Myocyte (in vitro differentiated cells): ENCODE data around the gene ASMTL. TPM values are rescaled to one million over a fixed set of nuclear protein-coding genes. Genes with fewer than 3 reads are reported as not detected.
"Not testable (repeated sequence)": the region's sequence is repeated elsewhere in the genome, so short reads cannot be mapped to it uniquely, and the experiment has no call there.

Experiments
- DNase-seq: peaks from one replicate; pipeline ENCODE4 v3.0.0-alpha.2; 2012; ENCODE audit warnings: low read depth
- total RNA-seq: library from RNA; depleted of rRNA; stranded (reverse); fragments of >200 nt; gene quantifications from 2 replicates; pipeline ENCODE4 v1.2.3, GENCODE V29; 2014

Gene ASMTL
- total RNA-seq, 1 donor from 2014 or later: 18.8 TPM

GRCh38 chrX:1483843-1484637 lies 31.3 kb upstream of the ASMTL start:
- DNase-seq: no peak

- not testable (repeated sequence) for DNase-seq
Measured at GRCh38 chrX:1482530-1482928, 29.8 kb upstream of the ASMTL start.

- DNase-seq: peak; percentile 69
Measured at GRCh38 chrX:1481636-1482529, 29.2 kb upstream of the ASMTL start.

GRCh38 chrX:1480082-1480785 lies 27.5 kb upstream of the ASMTL start:
- no peak for DNase-seq

- DNase-seq: no peak
Measured at GRCh38 chrX:1477801-1478458, 25.2 kb upstream of the ASMTL start.

GRCh38 chrX:1477229-1477628 lies 24.5 kb upstream of the ASMTL start:
- no peak for DNase-seq

- no peak for DNase-seq
Measured at GRCh38 chrX:1476682-1477081, 24.0 kb upstream of the ASMTL start.

- no peak for DNase-seq
Measured at GRCh38 chrX:1475881-1476280, 23.2 kb upstream of the ASMTL start.

- DNase-seq: no peak
Measured at GRCh38 chrX:1475481-1475880, 22.8 kb upstream of the ASMTL start.

GRCh38 chrX:1474593-1474992 lies 21.9 kb upstream of the ASMTL start:
- DNase-seq: not testable (repeated sequence)

GRCh38 chrX:1472975-1473374 lies 20.3 kb upstream of the ASMTL start:
- no peak for DNase-seq

GRCh38 chrX:1468250-1468772 lies 15.6 kb upstream of the ASMTL start:
- peak; percentile 89 for DNase-seq

- DNase-seq: no peak
Measured at GRCh38 chrX:1466971-1467561, 14.4 kb upstream of the ASMTL start.

GRCh38 chrX:1466232-1466661 lies 13.5 kb upstream of the ASMTL start:
- no peak for DNase-seq

GRCh38 chrX:1465286-1466231 lies 12.8 kb upstream of the ASMTL start:
- DNase-seq: peak; percentile 19

GRCh38 chrX:1464971-1465285 lies 12.2 kb upstream of the ASMTL start:
- no peak for DNase-seq

GRCh38 chrX:1464041-1464970 lies 11.6 kb upstream of the ASMTL start:
- no peak for DNase-seq

GRCh38 chrX:1463581-1463980 lies 10.9 kb upstream of the ASMTL start:
- DNase-seq: no peak
